PC-3 (cell line): Measurements from ENCODE around the gene TENT4B. TPM values are rescaled to one million over a fixed set of nuclear protein-coding genes. Genes with fewer than 3 reads are reported as not detected.

Experiments
- ATAC-seq: fragments of 200-7000 bp; cut with Tn5 transposase; 2 replicates; pipeline ENCODE4 v1.9.1; 2020; ENCODE audit warnings: mild to moderate bottlenecking, moderate library complexity
- BruUV-seq: library from RNA; stranded (reverse); fragments of 400-500 nt; replicated peaks from 2 replicates; lab custom pipeline; 2021; lab: Mats Ljungman, UMichigan
- CTCF ChIA-PET: fragments of 300-600 bp; sonication (Branson Sonifier 250); formaldehyde crosslinking; loops from one replicate; lab custom pipeline; 2022; ENCODE audit warnings: antibody characterized with exemption; lab: Charles Lee
- POLR2A ChIA-PET: fragments of 300-600 bp; sonication (Branson Sonifier 250); formaldehyde crosslinking; loops from one replicate; lab custom pipeline; 2022; ENCODE audit warnings: antibody characterized with exemption; ENCODE audit not compliant: unreplicated experiment; lab: Charles Lee
- DNase-seq: peaks from one replicate; pipeline ENCODE4 v3.0.0-alpha.2; 2015
- H2AFZ ChIP-seq: fragments of 300-600 bp; sonication (generic); 2 replicates; pipeline ENCODE4 v1.6.0; 2016; ENCODE audit warnings: antibody characterized with exemption, low read length
- H3F3A ChIP-seq: fragments of 300-600 bp; sonication (generic); one replicate; pipeline ENCODE4 v1.6.0; 2017; ENCODE audit warnings: antibody characterized with exemption, low read length, control low read depth, mild to moderate bottlenecking; ENCODE audit not compliant: unreplicated experiment
- H3K27ac ChIP-seq: fragments of 300-600 bp; sonication (generic); 2 replicates; pipeline ENCODE4 v1.5.1; 2016; ENCODE audit warnings: mild to moderate bottlenecking, low read length
- H3K27me3 ChIP-seq: fragments of 300-600 bp; sonication (generic); 2 replicates; pipeline ENCODE4 v1.6.1; 2016; ENCODE audit warnings: low read length, mixed read lengths
- H3K36me3 ChIP-seq: fragments of 300-600 bp; sonication (generic); 2 replicates; pipeline ENCODE4 v1.6.1; 2016; ENCODE audit warnings: low read depth, mixed run types, low read length, mixed read lengths
- H3K4me1 ChIP-seq: fragments of 300-600 bp; sonication (generic); 2 replicates; pipeline ENCODE4 v1.5.1; 2016; ENCODE audit warnings: low read length; ENCODE audit not compliant: insufficient read depth
- H3K4me2 ChIP-seq: fragments of 300-600 bp; sonication (generic); 2 replicates; pipeline ENCODE4 v1.6.0; 2016; ENCODE audit warnings: low read length
- H3K4me3 ChIP-seq: fragments of 300-600 bp; sonication (generic); 2 replicates; pipeline ENCODE4 v1.5.1; 2016; ENCODE audit warnings: mild to moderate bottlenecking, low read length, mixed read lengths
- H3K79me2 ChIP-seq: fragments of 300-600 bp; sonication (generic); 2 replicates; pipeline ENCODE4 v1.6.1; 2017; ENCODE audit warnings: low read length, mixed read lengths
- H3K9ac ChIP-seq: fragments of 300-600 bp; sonication (generic); 2 replicates; pipeline ENCODE4 v1.6.0; 2016; ENCODE audit warnings: mild to moderate bottlenecking, low read length
- H3K9me2 ChIP-seq: fragments of 300-600 bp; sonication (generic); replicated peaks from 2 replicates; pipeline ENCODE4 v1.6.1; 2016; ENCODE audit warnings: mixed run types, low read length, mixed read lengths
- H3K9me3 ChIP-seq: fragments of 300-600 bp; sonication (generic); 2 replicates; pipeline ENCODE4 v1.6.1; 2016; ENCODE audit warnings: low read length, mixed read lengths
- H4K20me1 ChIP-seq: fragments of 300-600 bp; sonication (generic); 2 replicates; pipeline ENCODE4 v1.6.1; 2016; ENCODE audit warnings: low read length, mixed read lengths
- CTCF ChIP-seq: fragments of 300-600 bp; sonication (generic); conservative IDR thresholded peaks from 2 replicates; pipeline ENCODE4 v1.5.1; 2017; ENCODE audit warnings: antibody characterized with exemption, low read depth, mild to moderate bottlenecking, low read length
- EZH2 ChIP-seq: fragments of 300-600 bp; sonication (generic); IDR thresholded peaks from one replicate; pipeline ENCODE4 v1.6.1; 2017; ENCODE audit warnings: antibody characterized with exemption, mild to moderate bottlenecking, low read length; ENCODE audit not compliant: unreplicated experiment
- EZH2phosphoT487 ChIP-seq: fragments of 300-600 bp; sonication (generic); IDR thresholded peaks from 2 replicates; pipeline ENCODE4 v1.6.1; 2018; ENCODE audit warnings: mild to moderate bottlenecking, antibody characterized with exemption, low read length, borderline replicate concordance
- intact Hi-C: fragments of 100-400 bp; cut with micrococcal nuclease; formaldehyde crosslinking; loops from 2 replicates; pipeline ENCODE4 v1.9.0; 2023
- total RNA-seq: library from RNA; depleted of rRNA; stranded (reverse); fragments of >200 nt; gene quantifications from 2 replicates; pipeline ENCODE4 v1.2.3, GENCODE V29; 2014

TENT4B gene
- total RNA-seq, 1 experiment from 2014 or later: 6.3 TPM

- ATAC-seq (no peak), DNase-seq (peak; percentile 35)
- no TSS peak for BruUV-seq
- Histone ChIP-seq H3K4me3 (no peak overlapping the region), H3K27me3 (no peaks in the 10 kb centered on the region), H3K4me1 (no peaks in the 10 kb centered on the region; the same call in 1 of the 2 replicates), H2AFZ (no peak overlapping the region), H4K20me1 (no peaks in the 10 kb centered on the region), H3K27ac (no peak overlapping the region), H3K36me3 (no peaks in the 10 kb centered on the region), H3K4me2 (no peak overlapping the region), H3K9me3 (no peaks in the 10 kb centered on the region), H3K9ac (no peak overlapping the region), H3K79me2 (no peaks in the 10 kb centered on the region), H3K9me2 (no peaks in the 10 kb centered on the region), H3F3A (no peaks in the 10 kb centered on the region)
- POLR2A ChIA-PET: no interaction called here
- intact Hi-C loops: no loop called here
- TF ChIP-seq EZH2: no peak
- no peak for TF ChIP-seq CTCF
- CTCF ChIA-PET: no interaction called here
Measured at GRCh38 chr16:50114357-50115129, 38.6 kb upstream of the TENT4B start.

DNA sequence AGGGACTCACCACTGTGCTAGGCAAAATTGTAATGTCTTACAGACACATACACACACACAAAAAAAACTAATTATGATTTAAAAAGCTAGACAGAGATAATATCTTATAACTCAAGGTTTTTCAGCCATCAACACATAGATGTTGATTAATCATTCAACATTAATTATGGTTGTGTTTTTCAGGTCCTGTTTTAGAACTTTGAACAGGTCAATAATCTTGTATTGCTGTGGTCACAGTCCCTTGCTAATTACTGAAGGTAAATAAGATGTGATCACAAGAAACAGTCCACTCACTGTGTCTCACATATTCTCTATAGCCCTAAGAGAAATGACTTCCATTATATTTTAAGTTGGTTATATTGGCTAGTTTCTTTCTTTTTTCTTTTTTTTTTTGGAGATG lies 32.4 kb upstream of the TENT4B start:
- no peak overlapping the region for H3K4me3 ChIP-seq
- BruUV-seq: no TSS peak
- intact Hi-C loops: no loop called here
- H3K79me2 ChIP-seq: no peaks in the 10 kb centered on the region
- H3K9me3 ChIP-seq: no peaks in the 10 kb centered on the region
- no peaks in the 10 kb centered on the region for H3K4me1 ChIP-seq
- H3K4me2 ChIP-seq: no peak overlapping the region
- no peak overlapping the region for H3K9ac ChIP-seq
- no peak overlapping the region for H3K27ac ChIP-seq
- DNase-seq: no peak
- no peaks in the 10 kb centered on the region for H3F3A ChIP-seq
- TF ChIP-seq EZH2 (no peak), EZH2phosphoT487 (no peak), CTCF (no peak)
- no peak overlapping the region for H2AFZ ChIP-seq
- POLR2A ChIA-PET: no interaction called here
- ATAC-seq: no peak
- no peaks in the 10 kb centered on the region for H3K27me3 ChIP-seq
- H3K9me2 ChIP-seq: no peaks in the 10 kb centered on the region
- CTCF ChIA-PET: no interaction called here
- H4K20me1 ChIP-seq: no peaks in the 10 kb centered on the region
- H3K36me3 ChIP-seq: no peaks in the 10 kb centered on the region

DNA sequence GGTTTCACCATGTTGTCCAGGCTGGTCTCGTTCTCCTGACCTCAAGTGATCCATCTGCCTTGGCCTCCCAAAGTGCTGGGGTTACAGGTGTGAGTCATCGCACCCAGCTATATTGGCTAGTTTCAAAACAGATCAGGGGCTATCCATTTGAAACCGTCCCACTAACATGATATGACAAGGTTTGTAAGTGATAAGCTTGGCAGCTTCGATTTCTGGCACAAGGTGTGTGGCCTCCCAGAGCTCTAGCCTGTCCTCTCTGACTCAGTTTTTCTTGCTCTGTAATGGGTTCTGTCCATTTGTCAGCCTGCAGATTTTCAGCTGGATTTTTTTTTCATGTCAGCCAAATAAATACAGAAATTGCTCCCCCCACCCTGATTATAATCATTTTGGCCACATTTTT lies 31.8 kb upstream of the TENT4B start:
- no peaks in the 10 kb centered on the region for H3K9me3 ChIP-seq
- H3K4me3 ChIP-seq: no peak overlapping the region
- no peak overlapping the region for H2AFZ ChIP-seq
- no peak for DNase-seq
- H3K9ac ChIP-seq: no peak overlapping the region
- no peak for ATAC-seq
- no peaks in the 10 kb centered on the region for H3F3A ChIP-seq
- POLR2A ChIA-PET: interaction anchor here (0.6 kb wide), 1 partner anchor 193 kb away, joined by 5 read pairs; no protein-coding TSS in a partner anchor
- H4K20me1 ChIP-seq: no peaks in the 10 kb centered on the region
- no peaks in the 10 kb centered on the region for H3K36me3 ChIP-seq
- no peaks in the 10 kb centered on the region for H3K9me2 ChIP-seq
- intact Hi-C loops: no loop called here
- BruUV-seq: no TSS peak
- no peaks in the 10 kb centered on the region for H3K79me2 ChIP-seq
- H3K27me3 ChIP-seq: no peaks in the 10 kb centered on the region
- no peak for TF ChIP-seq CTCF
- H3K4me1 ChIP-seq: no peaks in the 10 kb centered on the region
- CTCF ChIA-PET: no interaction called here
- no peak overlapping the region for H3K4me2 ChIP-seq
- no peak overlapping the region for H3K27ac ChIP-seq
